ENCODE results near the gene S100A7. TPM values are rescaled to one million over a fixed set of nuclear protein-coding genes. Genes with fewer than 3 reads are reported as not detected.

S100A7 gene
- not detected in 2 replicates for total RNA-seq

DNA sequence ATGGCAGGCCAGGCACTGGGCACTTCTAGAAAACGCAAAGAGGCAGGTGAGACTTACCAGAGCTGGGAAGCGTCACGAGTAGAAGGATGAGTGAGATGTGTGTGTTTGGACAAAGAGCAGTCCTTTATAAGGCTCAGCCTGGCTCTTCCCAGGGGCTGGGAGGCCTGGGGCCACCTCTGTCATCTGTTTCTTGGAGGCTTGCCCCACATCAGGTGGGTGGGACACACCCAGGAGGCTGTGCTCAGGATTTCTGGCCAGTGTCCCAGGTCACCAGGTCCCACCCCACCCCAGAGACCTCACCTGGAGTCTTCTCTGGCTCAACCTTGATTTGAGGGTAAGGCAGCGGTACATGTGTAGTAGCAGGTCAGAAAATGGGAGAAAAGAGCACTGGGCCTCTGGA is at the start of gene S100A7:
TSS of gene S100A7 (minus strand) at position 101 of the 400 bp plus-strand sequence. CDS start 1,638 bp downstream, outside the sequence.

DNA sequence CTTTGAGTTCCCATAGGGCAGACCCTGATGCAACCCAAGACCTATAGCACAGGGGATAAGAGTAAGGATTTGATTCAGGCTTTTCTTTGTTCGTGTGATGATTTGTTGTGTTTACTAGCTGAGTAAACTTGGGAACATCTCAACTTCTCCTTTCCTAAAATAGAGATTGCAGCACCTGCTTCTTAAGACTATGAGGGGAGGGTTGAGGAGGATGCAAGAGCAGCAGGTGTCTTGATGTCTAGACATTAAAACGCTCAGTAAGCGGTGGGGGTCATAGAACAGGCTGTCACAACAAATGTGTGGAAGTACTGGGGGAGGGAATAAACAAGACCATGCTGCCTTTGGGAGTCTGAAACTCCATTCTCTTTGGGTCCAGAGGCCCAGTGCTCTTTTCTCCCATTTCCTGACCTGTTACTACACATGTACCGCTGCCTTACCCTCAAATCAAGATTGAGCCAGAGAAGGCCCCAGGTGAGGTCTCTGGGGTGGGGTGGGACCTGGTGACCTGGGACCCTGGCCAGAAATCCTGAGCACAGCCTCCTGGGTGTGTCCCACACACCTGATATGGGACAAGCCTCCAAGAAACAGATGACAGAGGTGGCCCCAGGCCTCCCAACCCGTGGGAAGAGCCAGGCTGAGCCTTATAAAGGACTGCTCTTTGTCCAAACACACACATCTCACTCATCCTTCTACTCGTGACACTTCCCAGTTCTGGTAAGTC is 44.4 kb downstream of the S100A7 start, which contains the start of gene S100A7A:
TSS of gene S100A7A (plus strand) at position 671 of the 721 bp plus-strand sequence. CDS start 1,563 bp downstream, outside the sequence.

Other genes with a start within 250 kb of the S100A7 start
- gene PRR9, start 243.1 kb downstream of the S100A7 start, total RNA-seq = not detected in 2 replicates
- gene LORICRIN, start 201.0 kb downstream of the S100A7 start, total RNA-seq = not detected in 2 replicates
- gene PGLYRP3, start 147.7 kb downstream of the S100A7 start, total RNA-seq = not detected in 2 replicates
- not detected in 2 replicates for gene PGLYRP4, start 111.8 kb downstream of the S100A7 start, total RNA-seq
- gene S100A9, start 102.8 kb downstream of the S100A7 start, total RNA-seq = not detected in 2 replicates
- not detected in 2 replicates for gene S100A12, start 85.0 kb downstream of the S100A7 start, total RNA-seq
- not detected in 2 replicates for gene S100A8, start 69.6 kb downstream of the S100A7 start, total RNA-seq
- not detected in 2 replicates for gene S100A7A, start 44.1 kb downstream of the S100A7 start, total RNA-seq
- gene S100A6, start 75.3 kb upstream of the S100A7 start, total RNA-seq = 908 and 1,133 TPM in 2 replicates
- not detected in 2 replicates for gene S100A5, start 80.3 kb upstream of the S100A7 start, total RNA-seq
- 2.8 and 5.5 TPM in 2 replicates for gene S100A4, start 85.2 kb upstream of the S100A7 start, total RNA-seq
- 9.7 and 12.4 TPM in 2 replicates for gene S100A3, start 88.6 kb upstream of the S100A7 start, total RNA-seq
- gene S100A2, start 105.2 kb upstream of the S100A7 start, total RNA-seq = 1.5 and 2.0 TPM in 2 replicates
- gene S100A16, start 152.5 kb upstream of the S100A7 start, total RNA-seq = 728 and 751 TPM in 2 replicates
- not detected in 2 replicates for gene S100A14, start 155.7 kb upstream of the S100A7 start, total RNA-seq
- gene S100A13, start 166.9 kb upstream of the S100A7 start, total RNA-seq = 144 and 167 TPM in 2 replicates
- not detected in 2 replicates for gene S100A1, start 167.8 kb upstream of the S100A7 start, total RNA-seq
- 37.8 and 48.0 TPM in 2 replicates for gene CHTOP, start 173.4 kb upstream of the S100A7 start, total RNA-seq
- gene SNAPIN, start 198.1 kb upstream of the S100A7 start, total RNA-seq = 57.5 and 62.2 TPM in 2 replicates
- 283 and 310 TPM in 2 replicates for gene ILF2, start 210.3 kb upstream of the S100A7 start, total RNA-seq
- gene NPR1, start 218.0 kb upstream of the S100A7 start, total RNA-seq = 14.5 and 15.3 TPM in 2 replicates

Data from mammary microvascular endothelial cell (primary cell).